ENCODE results near the gene BBOX1.
"Not testable (repeated sequence)": the region's sequence is repeated elsewhere in the genome, so short reads cannot be mapped to it uniquely, and the experiment has no call there.

- not testable (repeated sequence) for TF ChIP-seq EZH2 (IDR thresholded peaks at IDR 0.05; ENCODE audit: low read depth)
- TF ChIP-seq, protein P1, sequence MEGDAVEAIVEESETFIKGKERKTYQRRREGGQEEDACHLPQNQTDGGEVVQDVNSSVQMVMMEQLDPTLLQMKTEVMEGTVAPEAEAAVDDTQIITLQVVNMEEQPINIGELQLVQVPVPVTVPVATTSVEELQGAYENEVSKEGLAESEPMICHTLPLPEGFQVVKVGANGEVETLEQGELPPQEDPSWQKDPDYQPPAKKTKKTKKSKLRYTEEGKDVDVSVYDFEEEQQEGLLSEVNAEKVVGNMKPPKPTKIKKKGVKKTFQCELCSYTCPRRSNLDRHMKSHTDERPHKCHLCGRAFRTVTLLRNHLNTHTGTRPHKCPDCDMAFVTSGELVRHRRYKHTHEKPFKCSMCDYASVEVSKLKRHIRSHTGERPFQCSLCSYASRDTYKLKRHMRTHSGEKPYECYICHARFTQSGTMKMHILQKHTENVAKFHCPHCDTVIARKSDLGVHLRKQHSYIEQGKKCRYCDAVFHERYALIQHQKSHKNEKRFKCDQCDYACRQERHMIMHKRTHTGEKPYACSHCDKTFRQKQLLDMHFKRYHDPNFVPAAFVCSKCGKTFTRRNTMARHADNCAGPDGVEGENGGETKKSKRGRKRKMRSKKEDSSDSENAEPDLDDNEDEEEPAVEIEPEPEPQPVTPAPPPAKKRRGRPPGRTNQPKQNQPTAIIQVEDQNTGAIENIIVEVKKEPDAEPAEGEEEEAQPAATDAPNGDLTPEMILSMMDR (conservative IDR thresholded peaks at IDR 0.05): not testable (repeated sequence)
Measured at GRCh38 chr11:27090357-27090948, 49.8 kb downstream of the BBOX1 start.
